Kidney (tissue), 14 donors: ENCODE measurements around the gene DSCAML1. TPM values are rescaled to one million over a fixed set of nuclear protein-coding genes. Genes with fewer than 3 reads are reported as not detected.

Experiments
- DNase-seq, 5 donors: peaks; one replicate each; pipeline ENCODE4 v3.0.0-alpha.2; 2013 to 2020
- FAIRE-seq: peaks from 2 replicates; lab custom pipeline; 2012; peaks lifted over from hg19 to GRCh38; lab: Jason Lieb, UNC
- H3K27ac ChIP-seq, 2 donors: one replicate each; pipeline ENCODE4 v1.7.0; 2013; ENCODE audit warnings: low read depth in 2 of 2, low read length in 2 of 2, inconsistent platforms in 1 of 2
- H3K27me3 ChIP-seq: one replicate; pipeline ENCODE4 v1.7.1; 2013; ENCODE audit warnings: low read length, inconsistent platforms; ENCODE audit not compliant: control insufficient read depth, insufficient read depth
- H3K36me3 ChIP-seq, 3 donors: one replicate each; pipeline versions ENCODE4 v1.7.0 to v1.7.1; 2013; ENCODE audit warnings: low read length in 3 of 3, control low read depth in 1 of 3, inconsistent platforms in 1 of 3; ENCODE audit not compliant: insufficient read depth in 3 of 3, control insufficient read depth in 2 of 3
- H3K4me1 ChIP-seq, 3 donors: one replicate each; pipeline versions ENCODE4 v1.7.0 to v1.7.1; 2013; ENCODE audit warnings: low read length in 3 of 3, inconsistent platforms in 1 of 3, low read depth in 1 of 3; ENCODE audit not compliant: control insufficient read depth in 2 of 3, insufficient read depth in 2 of 3
- H3K4me3 ChIP-seq, 3 donors: one replicate each; pipeline versions ENCODE4 v1.7.0 to v1.8.1; 2013; ENCODE audit warnings: low read length in 3 of 3, control low read depth in 1 of 3, inconsistent platforms in 1 of 3
- H3K9ac ChIP-seq, 3 donors: one replicate each; pipeline versions ENCODE4 v1.7.0 to v1.7.1; 2013; ENCODE audit warnings: low read length in 3 of 3, control low read depth in 1 of 3, inconsistent platforms in 1 of 3
- H3K9me3 ChIP-seq, 3 donors: one replicate each; pipeline versions ENCODE4 v1.7.0 to v1.7.1; 2013; ENCODE audit warnings: low read length in 3 of 3, control low read depth in 1 of 3, inconsistent platforms in 1 of 3; ENCODE audit not compliant: control insufficient read depth in 2 of 3, insufficient read depth in 1 of 3
- intact Hi-C: fragments of 100-400 bp; cut with DNase I; formaldehyde crosslinking; loops from one replicate; pipeline ENCODE4 v1.11.1; 2022
- polyA plus RNA-seq: library from polyadenylated mRNA; stranded (reverse); fragments of 350-450 nt; fragmentation: Illumina TruSeq; extraction: RNeasy Lipid Tissue Mini Kit (QIAGEN cat#74804); gene quantifications from one replicate; pipeline ENCODE4 v1.2.3, GENCODE V29; 2014; ENCODE audit warnings: low read depth, low replicate concordance; ENCODE audit not compliant: insufficient read depth
- total RNA-seq: library from RNA; stranded (reverse); fragmentation: NEBNext Ultra II Directional; extraction: Animal tissue kit (Norgen Biotek cat#: 25700); gene quantifications from one replicate; pipeline ENCODE4 v1.2.1, GENCODE V29; 2021
- TF ChIP-seq, protein P1 (sequence below): IDR thresholded peaks from 3 replicates; pipeline ENCODE4 v1.5.1; 2012; ENCODE audit warnings: mild to moderate bottlenecking, moderate library complexity, borderline replicate concordance; ENCODE audit not compliant: insufficient read depth; ENCODE audit errors: extremely low read depth
- donor health status: control.
- donor health status: control.
- donor health status: control.
- donor health status: control.
- donor health status: control.
- donor health status: DM: yes; HTN: yes; CAD: no.
- donor health status: Normal renal cell carcinoma (clear cell type).

The DSCAML1 gene
- total and polyA plus RNA-seq, 2 donors from 2014 or later, result 0.95 to 17.3 TPM

DNA sequence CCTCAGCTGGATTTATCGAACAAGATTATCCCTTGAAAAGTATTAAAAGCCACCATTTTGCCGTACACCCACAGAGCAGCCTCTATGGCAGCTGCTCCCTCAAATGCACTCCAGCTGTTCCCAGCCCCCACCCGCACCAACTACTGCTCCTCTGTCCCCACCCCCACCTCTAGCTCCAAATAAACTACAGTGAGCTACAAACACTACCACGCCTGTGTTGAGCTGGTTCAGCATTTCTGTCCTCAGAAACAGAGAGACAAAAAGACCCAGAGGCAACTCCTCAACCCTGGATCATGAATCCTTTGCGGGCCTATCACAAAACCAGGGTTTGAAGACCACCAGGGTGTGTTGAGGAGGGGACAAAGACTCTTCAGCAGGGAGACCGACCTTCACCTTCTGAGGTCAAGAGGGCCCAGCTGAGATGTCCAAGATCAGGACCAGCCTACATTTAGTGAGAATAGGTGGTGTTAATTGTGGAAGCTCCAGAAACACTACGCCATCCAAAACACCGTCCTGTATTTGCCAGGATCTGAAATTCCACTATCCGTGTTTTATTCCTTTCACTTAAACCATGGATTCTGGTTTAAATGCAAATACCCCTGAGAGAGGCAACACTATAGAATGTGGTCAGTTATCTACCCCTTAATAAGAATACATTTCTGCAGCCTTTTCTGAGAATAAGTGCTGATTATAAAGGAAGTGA, 195.9 kb downstream of the DSCAML1 start:
- no peak for FAIRE-seq
- no peak for DNase-seq
- Histone ChIP-seq H3K4me3 (no peak overlapping the region), H3K4me1 (no peaks in the 10 kb centered on the region), H3K36me3 (no peaks in the 10 kb centered on the region), H3K27me3 (no peaks in the 10 kb centered on the region), H3K9ac (no peak overlapping the region), H3K9me3 (no peaks in the 10 kb centered on the region), H3K27ac (no peak overlapping the region)
- TF ChIP-seq, protein P1, sequence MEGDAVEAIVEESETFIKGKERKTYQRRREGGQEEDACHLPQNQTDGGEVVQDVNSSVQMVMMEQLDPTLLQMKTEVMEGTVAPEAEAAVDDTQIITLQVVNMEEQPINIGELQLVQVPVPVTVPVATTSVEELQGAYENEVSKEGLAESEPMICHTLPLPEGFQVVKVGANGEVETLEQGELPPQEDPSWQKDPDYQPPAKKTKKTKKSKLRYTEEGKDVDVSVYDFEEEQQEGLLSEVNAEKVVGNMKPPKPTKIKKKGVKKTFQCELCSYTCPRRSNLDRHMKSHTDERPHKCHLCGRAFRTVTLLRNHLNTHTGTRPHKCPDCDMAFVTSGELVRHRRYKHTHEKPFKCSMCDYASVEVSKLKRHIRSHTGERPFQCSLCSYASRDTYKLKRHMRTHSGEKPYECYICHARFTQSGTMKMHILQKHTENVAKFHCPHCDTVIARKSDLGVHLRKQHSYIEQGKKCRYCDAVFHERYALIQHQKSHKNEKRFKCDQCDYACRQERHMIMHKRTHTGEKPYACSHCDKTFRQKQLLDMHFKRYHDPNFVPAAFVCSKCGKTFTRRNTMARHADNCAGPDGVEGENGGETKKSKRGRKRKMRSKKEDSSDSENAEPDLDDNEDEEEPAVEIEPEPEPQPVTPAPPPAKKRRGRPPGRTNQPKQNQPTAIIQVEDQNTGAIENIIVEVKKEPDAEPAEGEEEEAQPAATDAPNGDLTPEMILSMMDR, result no peak
- intact Hi-C loops, result no loop called here

DNA sequence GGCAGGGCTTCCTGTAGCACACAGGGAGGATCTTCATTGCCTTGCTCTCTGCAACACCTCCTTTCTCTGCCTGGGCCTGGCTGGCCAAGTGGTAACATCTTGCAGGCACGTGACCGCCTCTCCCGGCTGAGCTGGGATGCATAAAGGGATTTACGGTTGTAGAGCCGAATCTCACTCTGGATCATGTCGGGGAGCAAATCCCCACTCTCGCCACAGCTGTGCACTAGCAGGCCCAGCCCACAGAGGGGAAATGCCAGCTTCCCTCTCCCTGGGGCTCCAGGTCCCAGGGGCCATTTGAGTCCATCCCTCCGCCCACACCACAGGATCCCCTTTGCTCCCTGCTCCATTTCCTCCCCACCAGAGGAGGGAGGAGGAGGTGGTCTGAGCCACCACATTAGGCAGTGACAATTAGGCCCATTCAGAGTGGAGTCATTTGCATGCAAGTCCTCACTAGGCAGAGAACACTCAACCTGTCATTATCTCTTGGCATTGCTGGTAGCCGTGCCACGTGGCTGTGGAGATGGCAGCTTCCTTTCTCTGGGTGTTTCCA, 196.7 kb downstream of the DSCAML1 start:
- Histone ChIP-seq H3K9ac (no peak overlapping the region), H3K9me3 (no peaks in the 10 kb centered on the region), H3K4me1 (no peaks in the 10 kb centered on the region), H3K27ac (no peak overlapping the region), H3K36me3 (no peaks in the 10 kb centered on the region), H3K4me3 (no peak overlapping the region), H3K27me3 (no peaks in the 10 kb centered on the region)
- TF ChIP-seq, protein P1, result no peak
- no peak for DNase-seq
- intact Hi-C loops, result no loop called here
- FAIRE-seq, result no peak

DNA sequence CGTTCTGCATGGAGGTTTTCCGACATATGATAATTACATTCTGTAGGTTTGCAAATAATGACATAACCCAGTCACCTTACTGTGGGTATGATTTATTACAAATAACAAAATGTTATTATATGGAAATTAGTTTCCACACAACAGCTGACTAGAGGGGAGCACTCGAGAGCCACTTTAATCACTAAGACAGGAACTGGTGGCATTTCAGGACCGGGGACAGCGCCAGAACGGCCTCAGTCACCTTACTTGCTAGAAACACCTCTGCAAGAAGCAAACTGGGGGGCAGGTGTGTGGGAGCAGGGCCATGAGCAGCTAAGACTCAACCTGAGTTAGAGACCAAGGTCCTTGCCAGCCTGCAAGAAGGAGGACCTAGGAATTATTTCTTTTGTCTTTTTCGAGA, 199.9 kb downstream of the DSCAML1 start:
- intact Hi-C loops, result no loop called here
- Histone ChIP-seq H3K27me3 (no peaks in the 10 kb centered on the region), H3K27ac (no peak overlapping the region), H3K36me3 (no peaks in the 10 kb centered on the region), H3K4me1 (no peaks in the 10 kb centered on the region), H3K9me3 (no peaks in the 10 kb centered on the region), H3K9ac (no peak overlapping the region), H3K4me3 (no peak overlapping the region)
- no peak for FAIRE-seq
- DNase-seq, result peak in 4 of 5 donors; percentile 77 to 89 (median 87)
- TF ChIP-seq, protein P1, result no peak
